Hepatic stellate cell (primary cell): Measurements from ENCODE around the gene PRKN.
"Not testable (repeated sequence)": the region's sequence is repeated elsewhere in the genome, so short reads cannot be mapped to it uniquely, and the experiment has no call there.

Source experiments
- DNase-seq: peaks from one replicate; pipeline ENCODE4 v3.0.0; 2011; ENCODE audit warnings: low spot score

Gene PRKN

GRCh38 chr6:162710936-162711335 lies 16.6 kb downstream of the PRKN start:
- DNase-seq = no peak

DNA sequence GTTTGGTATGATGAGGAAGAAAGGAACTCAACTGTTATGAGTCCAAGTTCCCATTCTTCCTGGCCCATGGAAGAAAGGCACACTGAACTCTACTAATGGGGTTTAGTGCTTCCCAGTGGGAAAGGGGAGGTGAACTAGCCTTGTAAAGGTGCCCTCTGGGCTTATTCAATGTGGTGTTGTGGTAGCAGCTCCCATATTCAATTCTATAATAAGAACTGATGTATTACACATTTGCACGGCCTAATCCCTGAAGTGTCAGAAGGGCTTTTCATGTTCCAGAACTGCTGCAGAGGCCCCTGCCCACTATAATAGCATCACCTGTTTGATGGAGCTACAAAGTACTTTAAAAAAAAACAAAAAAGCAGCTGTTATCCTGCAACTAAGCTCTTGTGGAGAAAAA lies 17.1 kb downstream of the PRKN start:
- no peak for DNase-seq

DNA sequence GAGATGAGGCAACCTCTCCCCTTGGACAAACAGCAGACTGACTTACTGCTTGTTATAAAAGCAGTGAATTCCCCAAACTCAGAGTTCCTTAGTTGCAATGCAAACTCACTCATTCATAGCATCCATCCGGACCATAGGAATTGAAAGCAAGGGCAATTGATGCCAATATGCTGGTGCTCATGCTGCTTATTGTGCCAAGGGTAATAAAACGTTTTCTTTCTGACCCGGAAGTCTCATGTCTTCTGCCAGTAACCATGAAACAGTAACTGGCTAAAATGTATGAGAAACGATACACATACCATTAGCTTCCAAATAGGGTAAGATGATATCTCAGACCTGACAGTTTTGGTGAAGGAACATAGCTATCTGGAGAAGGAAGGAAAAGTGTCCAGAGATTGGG lies 18.1 kb downstream of the PRKN start:
- no peak for DNase-seq

GRCh38 chr6:162708971-162709370 lies 18.6 kb downstream of the PRKN start:
- no peak for DNase-seq

DNA sequence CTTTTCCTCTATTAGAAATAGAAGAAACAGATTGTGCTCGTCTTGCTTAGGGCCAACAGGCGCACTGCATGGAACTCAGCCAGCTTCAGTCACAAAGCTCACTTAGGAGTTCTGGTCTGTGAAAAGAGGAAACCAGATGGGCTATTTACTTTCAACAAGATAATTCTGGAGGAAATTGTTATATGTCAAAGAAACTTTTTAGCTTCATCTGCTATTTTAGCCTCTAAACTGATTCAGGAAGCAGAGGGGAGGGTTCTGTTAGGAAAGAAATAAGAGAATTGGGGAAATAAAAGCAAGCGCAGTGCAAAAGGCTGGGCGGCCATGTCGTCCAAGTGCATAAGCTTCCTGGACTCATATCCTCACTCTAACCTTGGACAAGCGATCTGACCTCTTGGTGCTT lies 21.3 kb downstream of the PRKN start:
- DNase-seq = no peak

DNA sequence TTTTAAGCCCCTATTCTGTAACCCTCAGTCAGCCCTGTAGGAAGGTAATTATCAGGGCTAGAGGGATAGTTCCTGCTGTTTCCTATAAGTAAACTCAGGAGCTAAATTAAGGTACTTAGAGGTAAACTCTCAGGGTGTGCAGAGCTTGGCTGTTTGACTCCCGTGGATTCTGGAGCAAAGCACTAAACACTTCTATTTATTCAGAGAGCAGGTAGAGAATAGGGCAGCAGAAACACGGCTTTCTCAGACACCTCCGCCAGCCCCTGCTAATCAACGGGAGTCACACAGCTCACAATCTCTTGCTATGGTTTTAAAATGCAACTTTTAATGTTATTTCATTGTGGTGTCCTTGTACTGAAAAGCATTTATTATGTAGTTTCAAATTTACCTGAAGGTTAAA lies 21.8 kb downstream of the PRKN start:
- no peak for DNase-seq

DNA sequence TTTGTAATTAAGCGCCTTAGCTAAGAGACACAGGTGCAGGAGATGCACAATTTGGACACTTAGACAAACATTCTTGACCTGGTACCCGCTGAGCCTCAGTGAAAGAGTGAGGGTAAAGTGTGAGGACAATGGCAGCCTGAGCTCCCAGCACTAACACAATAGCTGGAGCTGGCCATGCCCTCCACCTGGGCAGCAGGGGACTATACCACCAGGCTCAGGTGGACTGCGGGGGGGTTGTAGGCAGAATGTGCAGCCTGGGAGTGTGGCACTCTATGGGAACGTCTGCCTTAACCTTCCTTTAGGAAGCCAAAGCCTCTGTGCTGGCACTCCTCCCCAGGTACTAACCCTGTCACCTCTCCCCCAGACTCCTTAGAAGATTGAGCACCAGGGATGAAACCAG lies 23.6 kb downstream of the PRKN start:
- no peak for DNase-seq

DNA sequence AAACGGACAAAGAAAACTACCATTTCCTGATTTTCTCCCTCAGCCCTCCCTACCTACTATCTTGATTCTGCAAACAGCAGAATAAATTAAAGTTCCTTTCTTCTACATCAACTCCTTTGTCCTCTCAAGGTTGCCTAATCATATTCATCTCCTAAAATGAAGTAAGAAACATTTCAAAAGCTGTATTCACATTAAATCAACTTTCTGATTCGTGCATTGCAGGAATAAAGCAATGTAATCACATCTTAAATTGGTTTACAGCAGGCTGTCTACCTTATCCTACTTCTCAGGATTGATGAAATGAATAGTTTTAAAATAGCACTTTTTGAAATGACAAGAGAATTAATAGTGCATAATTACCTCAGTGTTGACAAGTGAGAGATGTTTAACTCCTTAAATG lies 25.1 kb downstream of the PRKN start:
- DNase-seq = no peak

- DNase-seq = no peak
Measured at GRCh38 chr6:162701551-162701950, 26.0 kb downstream of the PRKN start.

- DNase-seq = no peak
Measured at GRCh38 chr6:162700966-162701365, 26.6 kb downstream of the PRKN start.

- DNase-seq = no peak
Measured at GRCh38 chr6:162699961-162700360, 27.6 kb downstream of the PRKN start.

GRCh38 chr6:162698440-162698839 lies 29.1 kb downstream of the PRKN start:
- DNase-seq = no peak

DNA sequence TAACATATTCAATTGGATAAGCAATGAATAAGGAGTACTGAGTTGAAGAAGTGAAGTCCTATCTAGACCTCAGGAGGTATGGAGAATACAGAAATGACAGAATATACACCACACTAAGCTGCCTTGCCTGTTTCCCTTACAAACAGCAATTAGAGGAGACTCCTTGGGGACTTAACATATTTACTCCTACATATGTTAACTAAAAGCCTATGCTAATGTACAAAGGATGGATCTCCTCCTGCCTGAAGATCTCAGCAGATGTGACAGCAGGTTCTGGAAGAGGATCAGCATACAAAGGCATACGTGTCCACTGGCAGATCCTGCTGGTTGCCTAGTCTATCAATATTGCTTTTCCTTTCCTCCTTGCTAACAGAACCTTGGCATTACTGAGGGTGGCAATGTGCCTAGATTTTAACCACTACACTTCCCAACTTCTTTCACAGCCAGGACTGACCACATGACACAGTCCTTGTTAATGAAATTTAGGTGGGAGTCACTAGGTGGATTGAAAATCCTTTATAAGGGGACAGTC lies 29.6 kb downstream of the PRKN start:
- DNase-seq = no peak

DNA sequence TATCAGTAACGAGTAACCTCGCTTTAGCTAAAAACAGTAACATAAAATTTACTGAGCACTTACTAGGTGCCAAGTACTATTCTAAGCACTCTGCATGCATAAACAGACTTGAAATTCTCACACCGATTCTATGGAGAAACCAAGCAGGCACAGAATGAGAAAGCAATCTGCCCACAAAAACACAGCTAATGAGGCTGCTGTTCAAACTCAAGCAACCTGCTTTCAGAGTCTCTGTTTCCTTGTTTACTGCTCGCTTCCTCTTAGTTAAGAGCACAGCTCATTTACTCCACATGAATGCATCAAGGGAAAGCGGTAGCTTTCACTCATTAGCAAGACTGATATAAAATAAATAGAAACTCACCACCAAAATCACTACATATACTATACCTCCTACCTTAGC lies 37.4 kb downstream of the PRKN start:
- DNase-seq = no peak

- DNase-seq = no peak
Measured at GRCh38 chr6:162688751-162689345, 38.7 kb downstream of the PRKN start.

DNA sequence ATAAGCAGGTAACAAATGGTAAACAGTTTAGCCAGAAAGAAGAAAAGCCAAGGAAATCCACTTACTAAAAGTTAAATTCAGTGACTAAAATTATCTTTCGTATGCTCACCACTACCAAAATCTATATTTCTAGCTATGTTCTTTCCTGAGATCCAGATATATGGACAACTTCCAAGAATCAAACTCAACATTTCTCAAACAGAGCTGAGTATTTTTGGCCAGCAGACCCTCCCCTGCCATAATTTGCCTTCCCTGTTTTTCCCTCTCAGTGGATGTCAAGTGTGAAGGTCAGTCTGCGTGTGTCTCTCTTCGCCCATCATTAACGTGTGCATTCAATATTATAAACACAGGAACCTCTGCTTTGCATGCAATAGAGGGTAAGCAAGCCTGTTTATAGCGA lies 42.0 kb downstream of the PRKN start:
- DNase-seq = no peak

- DNase-seq = no peak
Measured at GRCh38 chr6:162684961-162685360, 42.6 kb downstream of the PRKN start.

DNA sequence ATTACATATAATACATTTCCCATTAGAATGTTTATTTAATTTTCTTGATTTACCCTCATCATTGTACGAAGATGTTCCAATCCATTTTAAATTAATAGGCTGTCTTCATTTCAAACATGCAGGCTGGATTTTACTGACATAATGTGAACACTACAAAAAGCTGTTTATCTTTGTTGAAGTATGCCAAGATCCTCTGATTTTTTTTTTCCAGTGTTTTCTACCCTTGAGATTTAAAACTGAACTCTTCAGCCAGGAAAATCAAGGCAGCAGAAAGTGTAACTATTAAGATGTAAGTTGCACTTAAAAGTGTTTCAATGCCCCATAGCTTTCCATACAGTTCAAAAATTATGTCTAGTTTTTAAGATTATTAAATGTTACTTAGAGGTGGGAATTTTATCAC lies 43.5 kb downstream of the PRKN start:
- DNase-seq = no peak

DNA sequence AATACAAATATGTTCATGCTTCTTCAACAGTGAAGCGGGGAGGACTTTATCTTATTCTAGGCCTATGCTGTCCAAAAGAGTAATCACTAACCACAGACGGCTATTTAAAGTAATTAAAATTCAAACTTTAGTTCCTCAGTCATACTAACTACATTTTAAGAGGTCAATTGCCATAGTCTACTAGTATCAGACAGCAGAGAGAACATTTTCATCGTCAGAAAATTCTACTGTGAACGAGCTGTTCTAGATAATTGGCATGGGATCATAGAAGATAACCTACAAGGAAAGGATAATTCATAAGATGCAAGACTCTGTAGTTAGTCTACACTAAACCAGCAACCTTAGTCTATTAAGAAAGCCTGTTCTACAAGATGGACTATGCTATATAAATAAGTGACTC lies 44.4 kb downstream of the PRKN start:
- no peak for DNase-seq

- DNase-seq = no peak
Measured at GRCh38 chr6:162681447-162681846, 46.1 kb downstream of the PRKN start.

DNA sequence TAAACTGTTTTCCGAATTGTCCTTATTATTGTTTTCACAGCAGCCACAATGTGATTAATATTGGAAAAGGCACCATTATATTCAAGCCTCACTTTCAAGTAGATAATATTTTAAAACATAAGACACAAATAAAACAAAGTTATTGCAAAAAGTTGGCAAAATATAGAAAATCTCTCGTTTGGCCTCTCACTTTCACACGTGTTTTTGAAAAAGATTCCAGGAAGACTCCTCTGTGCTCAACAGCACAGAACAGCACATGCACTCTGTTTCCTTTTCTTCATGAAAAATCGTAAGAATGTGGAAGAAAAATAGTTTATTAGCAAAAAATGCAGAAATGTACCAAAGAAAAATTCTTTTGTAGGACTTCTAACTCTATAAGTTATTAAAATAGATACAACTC lies 46.7 kb downstream of the PRKN start:
- DNase-seq = no peak

DNA sequence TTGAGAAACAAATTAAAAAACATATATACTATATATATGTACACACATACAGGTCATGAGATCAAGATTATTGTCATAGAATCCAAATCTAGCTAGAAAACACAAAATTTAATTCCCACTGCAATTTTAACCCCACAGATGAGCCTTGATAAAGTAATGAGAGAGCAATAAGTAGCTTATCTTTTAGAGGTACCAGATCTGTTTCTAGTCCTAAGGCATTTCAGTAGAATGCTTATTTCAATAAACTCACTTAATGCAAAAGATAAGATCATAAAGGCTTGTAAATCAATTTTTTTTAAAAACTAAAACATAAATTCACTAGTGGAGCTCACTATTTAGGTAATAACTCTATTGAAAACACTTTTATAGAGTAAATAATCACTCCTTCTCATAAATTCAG lies 47.2 kb downstream of the PRKN start:
- DNase-seq = no peak

DNA sequence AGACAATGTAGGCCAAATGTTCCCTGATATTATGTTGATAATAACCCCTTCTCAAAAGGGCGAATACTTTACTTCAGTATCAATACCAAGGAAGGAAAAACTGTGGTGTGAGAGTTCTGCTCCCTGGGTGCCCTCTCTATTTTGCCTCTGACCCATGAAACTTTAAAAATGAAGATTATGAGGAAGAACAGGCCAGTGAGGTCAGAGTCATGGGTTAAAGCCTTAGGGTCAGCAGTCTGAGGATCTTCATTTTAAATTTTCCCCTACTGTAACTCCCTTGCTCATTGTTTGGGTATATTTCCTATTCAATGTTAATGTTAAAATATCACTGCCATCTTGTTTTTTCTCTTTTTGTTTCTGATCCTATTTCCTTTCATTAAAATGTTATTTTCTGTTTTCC lies 47.9 kb downstream of the PRKN start:
- no peak for DNase-seq

- not testable (repeated sequence) for DNase-seq
Measured at GRCh38 chr6:162678896-162679295, 48.7 kb downstream of the PRKN start.

- no peak for DNase-seq
Measured at GRCh38 chr6:162675503-162675902, 52.1 kb downstream of the PRKN start.
